ENCODE results near the gene TSSK2.

The TSSK2 gene

GRCh38 chr22:19125474-19126308 lies 5.4 kb upstream of the TSSK2 start:
- H3K36me3 ChIP-seq = no peaks in the 10 kb centered on the region

GRCh38 chr22:19126309-19127273 lies 4.5 kb upstream of the TSSK2 start:
- DNase-seq = no peak
- Histone ChIP-seq H3K36me3 (no peaks in the 10 kb centered on the region), H3K9me3 (no peaks in the 10 kb centered on the region), H3K27me3 (no peaks in the 10 kb centered on the region), H3K4me1 (no peaks in the 10 kb centered on the region), H3K4me3 (ENCODE audit: low read depth, low read length) (no peak overlapping the region)
- no peak for TF ChIP-seq CTCF (IDR thresholded peaks at IDR 0.05; ENCODE audit: low read depth, low read length)

More at GRCh38 chr22:19125474-19126308, 5.4 kb upstream of the TSSK2 start:
- Histone ChIP-seq H3K9me3 (no peaks in the 10 kb centered on the region), H3K27me3 (no peaks in the 10 kb centered on the region), H3K4me1 (no peaks in the 10 kb centered on the region), H3K4me3 (ENCODE audit: low read depth, low read length) (no peak overlapping the region)
- DNase-seq = no peak
- no peak for TF ChIP-seq CTCF (IDR thresholded peaks at IDR 0.05; ENCODE audit: low read depth, low read length)

DNA sequence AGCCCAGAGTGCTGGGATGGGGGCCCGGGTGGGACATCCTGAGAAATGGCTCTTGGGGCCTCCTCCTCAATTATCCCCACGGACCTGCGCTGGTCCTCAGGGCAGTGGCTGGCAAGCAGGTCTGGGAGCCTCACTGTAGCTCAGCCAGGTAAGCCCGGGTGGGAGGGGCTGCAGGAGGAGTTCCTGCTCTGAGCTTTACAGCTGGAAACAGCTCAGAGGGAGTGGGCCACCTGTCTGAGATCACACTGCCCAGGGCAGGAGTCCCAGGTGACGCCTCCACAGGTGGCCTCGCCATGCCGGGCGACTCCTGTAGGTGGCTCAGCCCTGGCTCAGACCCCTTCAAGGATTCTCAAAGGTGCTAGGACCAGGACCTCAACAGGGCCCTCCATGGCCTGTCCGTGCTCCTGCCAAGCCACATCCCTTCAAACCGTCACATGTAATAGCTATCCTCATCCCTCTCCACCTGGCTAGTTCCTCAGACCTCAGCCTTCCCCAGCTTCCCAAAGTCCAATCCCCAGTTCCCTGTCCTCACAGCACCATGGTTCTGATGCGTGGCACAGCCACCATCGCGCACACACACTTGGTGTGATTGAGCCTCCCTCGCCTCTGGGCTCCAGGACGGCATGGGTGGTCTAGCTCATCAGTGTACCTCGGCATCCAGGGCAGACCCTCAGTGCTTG lies 3.6 kb upstream of the TSSK2 start:
- H3K27me3 ChIP-seq = no peaks in the 10 kb centered on the region
- TF ChIP-seq CTCF (IDR thresholded peaks at IDR 0.05; ENCODE audit: low read depth, low read length) = no peak
- no peak for DNase-seq
- H3K9me3 ChIP-seq = no peaks in the 10 kb centered on the region
- H3K4me1 ChIP-seq = no peaks in the 10 kb centered on the region
- H3K4me3 ChIP-seq (ENCODE audit: low read depth, low read length) = no peak overlapping the region
- no peaks in the 10 kb centered on the region for H3K36me3 ChIP-seq

DNA sequence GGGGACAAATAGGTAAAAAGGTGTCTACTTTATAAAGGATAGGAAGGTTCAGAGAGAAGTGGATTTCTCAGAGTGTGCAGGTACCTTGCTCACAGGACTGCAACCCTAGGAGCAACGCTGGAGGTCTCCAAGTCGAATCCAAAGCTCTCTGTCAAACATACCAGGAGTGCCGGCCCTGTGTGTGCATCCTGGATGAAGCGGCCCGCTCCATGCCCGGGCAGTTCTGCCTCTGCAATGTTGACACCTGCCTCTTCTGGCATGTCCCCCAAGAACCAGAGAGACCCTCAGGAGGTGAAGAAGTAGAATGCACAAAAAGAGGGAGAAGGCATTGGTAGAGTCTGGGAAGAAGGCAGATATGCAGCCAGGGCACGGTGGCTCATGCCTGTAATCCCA lies 3.1 kb upstream of the TSSK2 start:
- DNase-seq = no peak
- no peak for TF ChIP-seq CTCF (IDR thresholded peaks at IDR 0.05; ENCODE audit: low read depth, low read length)
- H3K4me3 ChIP-seq (ENCODE audit: low read depth, low read length) = no peak overlapping the region
- no peaks in the 10 kb centered on the region for H3K36me3 ChIP-seq
- no peaks in the 10 kb centered on the region for H3K4me1 ChIP-seq
- H3K9me3 ChIP-seq = no peaks in the 10 kb centered on the region
- no peaks in the 10 kb centered on the region for H3K27me3 ChIP-seq

DNA sequence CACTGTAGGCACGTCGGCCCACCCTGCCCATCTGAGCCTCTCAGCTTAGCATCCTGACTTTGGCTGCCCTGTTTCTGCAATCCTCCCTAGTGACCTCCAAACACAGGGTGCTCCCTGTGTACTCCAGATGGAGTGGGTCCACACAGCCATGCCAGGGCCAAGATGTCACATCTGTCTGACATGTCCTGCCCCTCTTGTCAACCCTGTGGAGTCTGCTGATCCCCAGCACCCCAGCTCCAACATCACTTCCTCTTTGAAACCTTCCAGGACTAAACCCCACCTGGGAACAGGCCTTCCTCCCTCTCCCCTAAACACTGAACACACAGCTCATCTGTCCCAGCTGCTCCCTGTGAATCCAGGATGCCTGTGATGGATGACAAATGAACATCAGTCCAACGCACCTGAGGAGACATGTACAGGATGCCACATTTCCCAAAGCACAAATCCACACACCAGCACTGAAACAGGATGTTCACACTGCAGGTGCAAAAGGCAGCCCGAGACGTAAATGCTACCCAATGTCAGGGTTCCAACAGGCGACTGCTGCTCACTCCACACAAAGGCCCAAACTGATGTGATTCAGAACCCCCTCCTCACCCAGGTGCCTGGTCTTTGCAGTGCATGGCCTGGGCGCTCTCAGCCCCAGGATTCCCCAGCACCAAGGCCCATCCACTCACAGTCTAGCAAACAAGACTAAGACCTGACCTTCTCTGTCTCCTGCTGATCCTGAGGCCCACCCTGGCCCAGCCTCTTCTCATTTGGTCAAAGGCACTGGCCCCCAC lies 2.0 kb upstream of the TSSK2 start:
- Histone ChIP-seq H3K27me3 (no peaks in the 10 kb centered on the region), H3K9me3 (no peaks in the 10 kb centered on the region), H3K4me1 (no peaks in the 10 kb centered on the region), H3K4me3 (ENCODE audit: low read depth, low read length) (no peak overlapping the region), H3K36me3 (peaks cover 9% of the 10 kb centered on the region)
- no peak for TF ChIP-seq CTCF (IDR thresholded peaks at IDR 0.05; ENCODE audit: low read depth, low read length)
- no peak for DNase-seq

Measured in BE2C (cell line).